ENCODE results near the gene PPP1R17. TPM values are rescaled to one million over a fixed set of nuclear protein-coding genes. Genes with fewer than 3 reads are reported as not detected.

The PPP1R17 gene
- total and polyA plus RNA-seq, 2 donors (not counting 1 experiment from before 2014, with no cell fraction given), result 0.20 TPM; not detected in 1

- Histone ChIP-seq H2AFZ (ENCODE audit: insufficient read depth, low read depth, low read length, poor library complexity, severe bottlenecking) (no peak overlapping the region), H3K27me3 (replicated peaks in 1 of 4; ENCODE audit: control extremely low read depth in 1 of 4, control insufficient read depth in 3 of 4, insufficient read depth in 4 of 4, low read length in 3 of 4) (no peaks in the 10 kb centered on the region), H3K36me3 (replicated peaks in 1 of 2; ENCODE audit: control extremely low read depth in 1 of 2, control insufficient read depth in 1 of 2, extremely low read depth in 1 of 2, insufficient read depth in 2 of 2, low read length in 1 of 2) (no peaks in the 10 kb centered on the region), H3K9ac (ENCODE audit: low read length) (no peak overlapping the region), H3K27ac (ENCODE audit: low read length in 2 of 2) (no peak overlapping the region), H3K9me3 (ENCODE audit: control extremely low read depth in 1 of 3, control insufficient read depth in 2 of 3, insufficient read depth in 1 of 3, low read length in 2 of 3) (no peaks in the 10 kb centered on the region), H3K4me1 (ENCODE audit: control insufficient read depth in 2 of 2, insufficient read depth in 2 of 2, low read length in 2 of 2) (no peaks in the 10 kb centered on the region), H4K20me1 (ENCODE audit: control insufficient read depth, insufficient read depth, low read length, poor library complexity, severe bottlenecking) (no peaks in the 10 kb centered on the region), H3K79me2 (ENCODE audit: control insufficient read depth, insufficient read depth, low read length) (no peaks in the 10 kb centered on the region), H3K4me3 (ENCODE audit: control extremely low read depth in 1 of 5, extremely low read depth in 1 of 5, insufficient read depth in 1 of 5, low read depth in 2 of 5, low read length in 4 of 5) (no peak overlapping the region), H3K4me2 (replicated peaks; ENCODE audit: low read depth, low read length, poor library complexity, severe bottlenecking) (no peak overlapping the region)
- intact Hi-C loops (cut with micrococcal nuclease), result no loop called here
- Mint-ChIP-seq H3K9me3 (ENCODE audit: insufficient read depth) (no peaks in the 10 kb centered on the region), H3K4me1 (peaks cover 14% of the 10 kb centered on the region), H3K4me3 (no peak overlapping the region), H3K27ac (no peak overlapping the region), H3K27me3 (no peaks in the 10 kb centered on the region)
- POLR2A ChIA-PET, result no interaction called here
- WGBS (ENCODE audit: insufficient coverage), result 71% methylated on average over 3 of the region's 5 CpGs
- DNase-seq, result no peak
- CTCF ChIA-PET, result no interaction called here
- TF ChIP-seq, protein P1, sequence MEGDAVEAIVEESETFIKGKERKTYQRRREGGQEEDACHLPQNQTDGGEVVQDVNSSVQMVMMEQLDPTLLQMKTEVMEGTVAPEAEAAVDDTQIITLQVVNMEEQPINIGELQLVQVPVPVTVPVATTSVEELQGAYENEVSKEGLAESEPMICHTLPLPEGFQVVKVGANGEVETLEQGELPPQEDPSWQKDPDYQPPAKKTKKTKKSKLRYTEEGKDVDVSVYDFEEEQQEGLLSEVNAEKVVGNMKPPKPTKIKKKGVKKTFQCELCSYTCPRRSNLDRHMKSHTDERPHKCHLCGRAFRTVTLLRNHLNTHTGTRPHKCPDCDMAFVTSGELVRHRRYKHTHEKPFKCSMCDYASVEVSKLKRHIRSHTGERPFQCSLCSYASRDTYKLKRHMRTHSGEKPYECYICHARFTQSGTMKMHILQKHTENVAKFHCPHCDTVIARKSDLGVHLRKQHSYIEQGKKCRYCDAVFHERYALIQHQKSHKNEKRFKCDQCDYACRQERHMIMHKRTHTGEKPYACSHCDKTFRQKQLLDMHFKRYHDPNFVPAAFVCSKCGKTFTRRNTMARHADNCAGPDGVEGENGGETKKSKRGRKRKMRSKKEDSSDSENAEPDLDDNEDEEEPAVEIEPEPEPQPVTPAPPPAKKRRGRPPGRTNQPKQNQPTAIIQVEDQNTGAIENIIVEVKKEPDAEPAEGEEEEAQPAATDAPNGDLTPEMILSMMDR (IDR thresholded peaks at IDR 0.05), result no peak
- no peak for TF ChIP-seq EZH2 (IDR thresholded peaks at IDR 0.05; ENCODE audit: borderline replicate concordance, insufficient read depth, low read depth, low read length, poor library complexity, severe bottlenecking)
- no peak for ATAC-seq (ENCODE audit: low read depth)
These were observed 3.4 kb upstream of the PPP1R17 start for GRCh38 chr7:31683445-31684225.

DNA sequence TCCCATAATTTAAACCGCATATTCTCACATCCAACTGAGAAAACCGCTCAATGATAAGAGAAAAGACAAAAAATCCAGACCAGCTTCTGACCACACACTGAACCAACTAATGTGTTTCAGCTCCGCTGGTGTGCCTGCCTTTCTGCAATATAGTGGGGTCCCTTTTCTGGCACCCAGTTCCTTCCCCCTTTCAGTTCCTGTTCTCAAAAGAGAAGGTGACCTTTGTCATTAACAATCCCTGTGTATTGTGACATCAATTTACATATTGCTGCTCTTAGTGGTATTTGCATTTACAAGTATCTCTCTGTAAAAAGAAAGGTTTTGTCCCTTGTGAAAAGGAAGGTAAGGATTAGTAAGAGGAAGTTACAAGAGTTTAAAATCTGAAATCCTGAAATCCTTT is 1.4 kb downstream of the PPP1R17 start:
- peak overlapping the region; percentile 42 for H3K27ac Mint-ChIP-seq
- 65% methylated on average over 3 of the region's 3 CpGs for WGBS (ENCODE audit: insufficient coverage)
- Histone ChIP-seq H3K27me3 (replicated peaks in 1 of 4; ENCODE audit: control extremely low read depth in 1 of 4, control insufficient read depth in 3 of 4, insufficient read depth in 4 of 4, low read length in 3 of 4) (no peaks in the 10 kb centered on the region), H3K9ac (ENCODE audit: low read length) (no peak overlapping the region), H3K4me1 (ENCODE audit: control insufficient read depth in 2 of 2, insufficient read depth in 2 of 2, low read length in 2 of 2) (peaks cover 0 to 7% of the 10 kb centered on the region in 2 donors), H3K36me3 (replicated peaks in 1 of 2; ENCODE audit: control extremely low read depth in 1 of 2, control insufficient read depth in 1 of 2, extremely low read depth in 1 of 2, insufficient read depth in 2 of 2, low read length in 1 of 2) (no peaks in the 10 kb centered on the region), H3K4me3 (ENCODE audit: control extremely low read depth in 1 of 5, extremely low read depth in 1 of 5, insufficient read depth in 1 of 5, low read depth in 2 of 5, low read length in 4 of 5) (no peak overlapping the region), H3K4me2 (replicated peaks; ENCODE audit: low read depth, low read length, poor library complexity, severe bottlenecking) (no peak overlapping the region), H4K20me1 (ENCODE audit: control insufficient read depth, insufficient read depth, low read length, poor library complexity, severe bottlenecking) (no peaks in the 10 kb centered on the region), H2AFZ (ENCODE audit: insufficient read depth, low read depth, low read length, poor library complexity, severe bottlenecking) (no peak overlapping the region), H3K79me2 (ENCODE audit: control insufficient read depth, insufficient read depth, low read length) (no peaks in the 10 kb centered on the region), H3K27ac (ENCODE audit: low read length in 2 of 2) (no peak overlapping the region), H3K9me3 (ENCODE audit: control extremely low read depth in 1 of 3, control insufficient read depth in 2 of 3, insufficient read depth in 1 of 3, low read length in 2 of 3) (no peaks in the 10 kb centered on the region)
- CTCF ChIA-PET, result interaction anchor here (1.0 kb wide), 1 partner anchor 10 kb away, joined by 3 read pairs; no protein-coding TSS in a partner anchor
- H3K4me3 Mint-ChIP-seq, result peak overlapping the region; percentile 70
- H3K9me3 Mint-ChIP-seq (ENCODE audit: insufficient read depth), result no peaks in the 10 kb centered on the region
- ATAC-seq (ENCODE audit: low read depth) (peak; percentile 86), DNase-seq (peak; percentile 20)
- H3K4me1 Mint-ChIP-seq, result peaks cover 30% of the 10 kb centered on the region
- TF ChIP-seq, protein P1 (IDR thresholded peaks at IDR 0.05), result no peak
- no peak for TF ChIP-seq EZH2 (IDR thresholded peaks at IDR 0.05; ENCODE audit: borderline replicate concordance, insufficient read depth, low read depth, low read length, poor library complexity, severe bottlenecking)
- no peaks in the 10 kb centered on the region for H3K27me3 Mint-ChIP-seq
- POLR2A ChIA-PET, result no interaction called here
- intact Hi-C loops (cut with micrococcal nuclease), result no loop called here

Data from B cell (primary cell).